Breast epithelium (tissue), 3 donors: ENCODE data around the gene KLHDC2.

Experiments
- CTCF ChIP-seq, 3 donors: fragments of 450-650 bp; IDR thresholded peaks; one replicate each; pipeline ENCODE4 v1.5.1; 2016 to 2017; ENCODE audit warnings: antibody characterized with exemption in 3 of 3, mild to moderate bottlenecking in 3 of 3, moderate library complexity in 3 of 3
- POLR2A ChIP-seq: fragments of 450-650 bp; IDR thresholded peaks from one replicate; pipeline ENCODE4 v1.6.1; 2016; ENCODE audit warnings: antibody characterized with exemption, mild to moderate bottlenecking, moderate library complexity
- POLR2AphosphoS5 ChIP-seq, 3 donors: sonication (generic); formaldehyde crosslinking; IDR thresholded peaks; one replicate each; pipeline ENCODE4 v1.6.1; 2017; ENCODE audit warnings: antibody characterized with exemption in 3 of 3

GRCh38 chr14:49770212-49770817 lies 2.4 kb downstream of the KLHDC2 start:
- TF ChIP-seq POLR2A (no peak), CTCF (IDR thresholded peaks at IDR 0.05) (no peak), POLR2AphosphoS5 (IDR thresholded peaks at IDR 0.05) (no peak)
